Activated CD8-positive, alpha-beta T cell treated with anti-CD3 and anti-CD28 coated beads for 36 hours (primary cell): Measurements from ENCODE around the gene DENND6B. TPM values are rescaled to one million over a fixed set of nuclear protein-coding genes. Genes with fewer than 3 reads are reported as not detected.

Experiments used
- ATAC-seq: fragments of 200-7000 bp; cut with Tn5 transposase; one replicate; pipeline ENCODE4 v1.10.0; 2021; ENCODE audit warnings: mild to moderate bottlenecking, moderate library complexity
- CTCF ChIA-PET: fragments of 350-600 bp; sonication (Branson Sonifier 250); formaldehyde crosslinking; loops from one replicate; lab custom pipeline; 2021; ENCODE audit warnings: antibody characterized with exemption; lab: Charles Lee
- POLR2A ChIA-PET: fragments of 350-600 bp; sonication (Branson Sonifier 250); formaldehyde crosslinking; loops from one replicate; lab custom pipeline; 2021; ENCODE audit warnings: antibody characterized with exemption; lab: Charles Lee
- DNase-seq: peaks from one replicate; pipeline ENCODE4 v3.0.0-alpha.2; 2020
- H3K27ac Mint-ChIP-seq: one replicate; pipeline ENCODE4 v1.8.0; 2021; ENCODE audit warnings: mild to moderate bottlenecking, mixed read lengths
- H3K27me3 Mint-ChIP-seq: one replicate; pipeline ENCODE4 v1.8.0; 2021; ENCODE audit warnings: mixed read lengths
- H3K36me3 Mint-ChIP-seq: one replicate; pipeline ENCODE4 v1.8.0; 2021; ENCODE audit warnings: low read depth, mixed read lengths
- H3K4me1 Mint-ChIP-seq: one replicate; pipeline ENCODE4 v1.8.0; 2021; ENCODE audit warnings: low read depth, mixed read lengths
- H3K4me3 Mint-ChIP-seq: one replicate; pipeline ENCODE4 v1.8.0; 2021; ENCODE audit warnings: mild to moderate bottlenecking, moderate library complexity, mixed read lengths
- H3K9me3 Mint-ChIP-seq: one replicate; pipeline ENCODE4 v1.8.0; 2021; ENCODE audit warnings: mixed read lengths
- intact Hi-C: fragments of 100-400 bp; cut with micrococcal nuclease; formaldehyde crosslinking; loops from one replicate; pipeline ENCODE4 v1.10.0; 2022
- total RNA-seq, 2 experiments: library from RNA; stranded (reverse); gene quantifications; one replicate each; pipeline ENCODE4 v1.2.3, GENCODE V29; 2021
- TF ChIP-seq, protein P1 (sequence below): fragments of 200-600 bp; IDR thresholded peaks from one replicate; pipeline ENCODE4 v1.8.0; 2022; ENCODE audit warnings: antibody characterized with exemption, mild to moderate bottlenecking

The DENND6B gene
- total RNA-seq, 2 experiments from 2014 or later = 4.6 to 5.3 TPM

DNA sequence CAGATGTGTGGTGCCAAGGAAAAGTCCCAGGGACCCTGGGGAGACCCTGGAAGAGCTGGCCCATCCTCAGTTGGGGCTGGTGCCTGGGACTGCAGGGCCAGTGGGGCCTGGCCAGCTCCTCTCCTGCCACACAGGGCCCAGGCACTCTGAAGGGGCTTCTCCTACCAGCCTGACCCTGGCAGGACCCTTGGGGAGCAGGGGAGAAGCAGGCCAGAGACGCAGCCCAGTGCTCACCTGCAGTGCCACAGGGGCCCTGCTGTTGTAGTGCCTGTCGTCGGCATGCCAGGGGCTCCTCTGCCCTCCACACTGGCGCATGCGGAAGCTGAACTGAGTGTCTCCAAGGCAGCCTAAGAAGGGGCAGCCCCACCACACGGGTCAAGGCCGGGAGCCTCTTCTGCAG, 9.1 kb downstream of the DENND6B start:
- TF ChIP-seq, protein P1, sequence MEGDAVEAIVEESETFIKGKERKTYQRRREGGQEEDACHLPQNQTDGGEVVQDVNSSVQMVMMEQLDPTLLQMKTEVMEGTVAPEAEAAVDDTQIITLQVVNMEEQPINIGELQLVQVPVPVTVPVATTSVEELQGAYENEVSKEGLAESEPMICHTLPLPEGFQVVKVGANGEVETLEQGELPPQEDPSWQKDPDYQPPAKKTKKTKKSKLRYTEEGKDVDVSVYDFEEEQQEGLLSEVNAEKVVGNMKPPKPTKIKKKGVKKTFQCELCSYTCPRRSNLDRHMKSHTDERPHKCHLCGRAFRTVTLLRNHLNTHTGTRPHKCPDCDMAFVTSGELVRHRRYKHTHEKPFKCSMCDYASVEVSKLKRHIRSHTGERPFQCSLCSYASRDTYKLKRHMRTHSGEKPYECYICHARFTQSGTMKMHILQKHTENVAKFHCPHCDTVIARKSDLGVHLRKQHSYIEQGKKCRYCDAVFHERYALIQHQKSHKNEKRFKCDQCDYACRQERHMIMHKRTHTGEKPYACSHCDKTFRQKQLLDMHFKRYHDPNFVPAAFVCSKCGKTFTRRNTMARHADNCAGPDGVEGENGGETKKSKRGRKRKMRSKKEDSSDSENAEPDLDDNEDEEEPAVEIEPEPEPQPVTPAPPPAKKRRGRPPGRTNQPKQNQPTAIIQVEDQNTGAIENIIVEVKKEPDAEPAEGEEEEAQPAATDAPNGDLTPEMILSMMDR = no peak
- ChIA-PET POLR2A (interaction anchor here (2.6 kb wide), 1 partner anchor 9 kb away, joined by 8 read pairs; the partner anchor contains the start of gene DENND6B), CTCF (no interaction called here)
- no peak for DNase-seq
- no peak for ATAC-seq
- H3K36me3 Mint-ChIP-seq = no peaks in the 10 kb centered on the region
- H3K27ac Mint-ChIP-seq = no peak overlapping the region
- H3K27me3 Mint-ChIP-seq = no peaks in the 10 kb centered on the region
- H3K4me1 Mint-ChIP-seq = peaks cover 8% of the 10 kb centered on the region
- intact Hi-C loops = no loop called here
- no peaks in the 10 kb centered on the region for H3K9me3 Mint-ChIP-seq
- H3K4me3 Mint-ChIP-seq = no peak overlapping the region

DNA sequence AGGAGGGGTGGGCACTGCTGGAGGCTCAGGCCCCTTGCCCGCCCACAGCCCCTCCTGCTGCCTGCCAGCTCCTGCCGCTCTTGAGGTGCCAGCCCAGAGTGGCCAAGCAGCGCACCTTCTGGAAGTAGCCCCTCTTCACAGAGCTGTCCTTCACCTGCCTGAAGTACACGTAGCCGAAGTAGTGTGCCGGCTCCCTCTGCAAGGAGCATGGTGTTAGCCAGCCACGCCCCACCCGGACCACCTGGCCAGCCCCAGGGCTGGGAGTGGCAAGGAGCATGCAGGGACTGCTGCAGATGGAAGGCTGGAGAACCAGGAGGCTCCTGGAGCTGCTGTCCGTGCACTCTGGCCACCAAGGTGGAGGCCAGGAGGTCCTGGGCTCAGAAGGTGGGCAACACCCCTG, 9.6 kb downstream of the DENND6B start:
- DNase-seq (no peak), ATAC-seq (no peak)
- Mint-ChIP-seq H3K27ac (no peak overlapping the region), H3K9me3 (no peaks in the 10 kb centered on the region), H3K4me3 (no peak overlapping the region), H3K4me1 (peaks cover 8% of the 10 kb centered on the region), H3K36me3 (no peaks in the 10 kb centered on the region), H3K27me3 (no peaks in the 10 kb centered on the region)
- ChIA-PET POLR2A (interaction anchor here (1.5 to 2.6 kb wide), 2 partner anchors 10 to 70 kb away, joined by 3 to 8 read pairs; partner anchors contain the start of gene DENND6B), CTCF (no interaction called here)
- TF ChIP-seq, protein P1 = no peak
- intact Hi-C loops = no loop called here

DNA sequence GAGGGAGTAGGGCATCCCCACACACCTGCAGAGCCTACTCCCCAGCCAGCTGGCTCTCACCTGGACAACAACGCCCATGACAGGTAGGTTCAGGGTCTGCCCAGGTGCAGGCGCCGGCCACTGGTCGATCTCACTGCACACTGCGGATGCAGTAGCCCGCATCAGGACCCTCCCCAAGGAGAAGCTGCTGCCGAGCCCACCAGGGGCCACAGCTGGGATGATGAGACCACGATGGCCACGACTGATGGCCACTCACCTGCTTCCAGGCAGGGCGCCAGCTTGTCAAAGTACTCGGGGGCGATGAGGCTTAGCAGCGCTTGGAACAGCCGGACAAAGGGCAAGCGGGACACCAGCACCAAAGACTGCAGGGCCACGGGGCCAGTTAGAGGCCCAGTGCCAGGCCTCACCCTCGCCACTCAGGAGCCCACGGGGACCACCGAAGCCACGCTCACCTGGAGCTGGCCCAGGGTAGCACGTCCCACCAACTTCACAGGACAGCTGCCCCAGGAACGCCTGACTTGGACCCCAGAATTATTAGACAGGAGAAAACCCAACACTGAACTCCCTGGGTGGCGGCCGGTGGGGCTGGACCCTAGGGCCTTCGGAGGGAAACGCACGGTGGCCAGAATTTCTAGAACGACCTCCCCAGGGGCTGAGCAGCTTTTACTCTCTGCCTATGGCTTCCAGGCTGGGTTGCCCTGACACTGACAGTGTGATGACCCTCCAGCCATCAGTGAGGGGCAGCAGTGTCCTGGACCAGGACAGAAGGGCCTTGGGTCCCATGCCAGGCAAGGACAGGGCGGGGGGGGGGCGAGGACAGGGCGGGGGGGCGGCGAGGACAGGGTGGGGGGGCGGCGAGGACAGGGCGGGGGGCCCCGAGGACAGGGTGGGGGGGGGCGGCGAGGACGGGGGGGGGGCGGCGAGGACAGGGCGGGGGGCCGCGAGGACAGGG, 10.4 kb downstream of the DENND6B start:
- Mint-ChIP-seq H3K4me1 (peaks cover 8% of the 10 kb centered on the region), H3K27ac (no peak overlapping the region), H3K4me3 (no peak overlapping the region), H3K9me3 (no peaks in the 10 kb centered on the region), H3K27me3 (no peaks in the 10 kb centered on the region), H3K36me3 (no peaks in the 10 kb centered on the region)
- intact Hi-C loops = no loop called here
- DNase-seq (no peak), ATAC-seq (no peak)
- TF ChIP-seq, protein P1 = no peak
- CTCF ChIA-PET = interaction anchor here (1.3 to 3.3 kb wide), 2 partner anchors 10 to 25 kb away, joined by 5 to 19 read pairs; partner anchors contain the start of gene DENND6B
- POLR2A ChIA-PET = interaction anchor here (0.9 to 2.6 kb wide), 5 partner anchors 8 to 193 kb away, joined by 3 to 8 read pairs (median 4); partner anchors contain the start of gene DENND6B

DNA sequence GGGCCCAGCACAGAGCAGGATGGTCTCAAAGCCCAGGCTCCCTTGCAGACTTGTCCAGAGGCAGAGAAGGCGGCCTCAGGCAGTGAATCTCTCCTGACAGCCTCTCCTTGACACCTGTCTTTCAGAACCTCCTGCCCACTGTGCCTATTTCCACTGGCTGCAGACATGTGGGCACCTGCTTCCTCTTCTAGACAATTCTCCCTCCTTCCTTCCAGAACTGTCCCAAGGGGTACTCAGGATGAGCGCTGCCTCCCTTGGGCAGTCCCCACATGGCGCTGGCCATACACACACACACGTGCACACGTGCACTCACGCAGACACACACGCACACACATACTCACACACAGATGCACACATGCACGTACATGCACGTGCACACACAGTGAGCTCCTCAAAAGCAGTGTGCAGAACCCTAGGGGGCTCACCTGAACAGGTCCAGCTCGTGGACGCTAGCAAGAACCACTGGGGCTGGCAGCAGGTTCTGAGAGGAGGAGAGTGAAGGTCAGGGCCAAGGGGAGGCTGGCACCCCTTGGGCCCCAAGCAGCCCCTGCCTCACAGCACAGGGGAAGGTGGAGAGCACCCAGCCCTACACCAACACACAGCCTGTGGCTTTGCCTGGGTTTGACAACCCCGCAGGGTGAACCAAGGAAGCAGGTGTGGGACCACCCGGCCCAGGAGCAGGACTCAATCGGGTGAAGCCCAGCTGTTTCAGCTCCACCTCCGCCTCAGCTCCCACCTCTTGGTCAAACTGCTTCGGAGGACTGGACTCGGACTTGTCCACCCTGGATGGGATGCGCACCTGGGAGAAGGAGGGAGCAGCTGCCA, 11.3 kb downstream of the DENND6B start:
- peak overlapping the region; percentile 43 for H3K27ac Mint-ChIP-seq
- peak overlapping the region; percentile 84 for H3K4me3 Mint-ChIP-seq

More for the DNA sequence above, 11.3 kb downstream of the DENND6B start:
- TF ChIP-seq, protein P1 = no peak
- Mint-ChIP-seq H3K4me1 (peaks cover 8% of the 10 kb centered on the region), H3K9me3 (no peaks in the 10 kb centered on the region), H3K27me3 (no peaks in the 10 kb centered on the region), H3K36me3 (no peaks in the 10 kb centered on the region)
- ATAC-seq = no peak
- ChIA-PET POLR2A (interaction anchor here (0.6 to 2.6 kb wide), 7 partner anchors 9 to 193 kb away, joined by 3 to 8 read pairs (median 4); partner anchors contain the start of gene DENND6B), CTCF (interaction anchor here (1.3 to 3.3 kb wide), 3 partner anchors 11 to 40 kb away, joined by 5 to 19 read pairs (median 5); partner anchors contain the start of gene DENND6B)
- no peak for DNase-seq
- intact Hi-C loops = no loop called here
